ENCODE results near the gene PHETA1.

PHETA1 gene

GRCh38 chr12:111414711-111415252 lies 45.9 kb upstream of the PHETA1 start:
- Histone ChIP-seq H4K20me1 (ENCODE audit: insufficient read depth) (no peaks in the 10 kb centered on the region), H3K9ac (no peak overlapping the region), H3K79me2 (ENCODE audit: insufficient read depth, low read depth) (peaks cover 24% of the 10 kb centered on the region; the same call in 1 of the 2 replicates), H3K27me3 (ENCODE audit: insufficient read depth, low read depth) (no peaks in the 10 kb centered on the region), H2AFZ (ENCODE audit: low read depth) (no peak overlapping the region), H3K27ac (no peak overlapping the region), H3K4me2 (no peak overlapping the region), H3K36me3 (ENCODE audit: insufficient read depth) (no peaks in the 10 kb centered on the region), H3K4me1 (ENCODE audit: low read depth, poor library complexity, severe bottlenecking) (peaks cover 24% of the 10 kb centered on the region), H3K4me3 (IDR thresholded peaks at IDR 0.05; ENCODE audit: insufficient read depth, low read depth, low read length) (no peak overlapping the region)
- TF ChIP-seq CTCF (conservative IDR thresholded peaks at IDR 0.05; ENCODE audit: low read depth, low read length): no peak

DNA sequence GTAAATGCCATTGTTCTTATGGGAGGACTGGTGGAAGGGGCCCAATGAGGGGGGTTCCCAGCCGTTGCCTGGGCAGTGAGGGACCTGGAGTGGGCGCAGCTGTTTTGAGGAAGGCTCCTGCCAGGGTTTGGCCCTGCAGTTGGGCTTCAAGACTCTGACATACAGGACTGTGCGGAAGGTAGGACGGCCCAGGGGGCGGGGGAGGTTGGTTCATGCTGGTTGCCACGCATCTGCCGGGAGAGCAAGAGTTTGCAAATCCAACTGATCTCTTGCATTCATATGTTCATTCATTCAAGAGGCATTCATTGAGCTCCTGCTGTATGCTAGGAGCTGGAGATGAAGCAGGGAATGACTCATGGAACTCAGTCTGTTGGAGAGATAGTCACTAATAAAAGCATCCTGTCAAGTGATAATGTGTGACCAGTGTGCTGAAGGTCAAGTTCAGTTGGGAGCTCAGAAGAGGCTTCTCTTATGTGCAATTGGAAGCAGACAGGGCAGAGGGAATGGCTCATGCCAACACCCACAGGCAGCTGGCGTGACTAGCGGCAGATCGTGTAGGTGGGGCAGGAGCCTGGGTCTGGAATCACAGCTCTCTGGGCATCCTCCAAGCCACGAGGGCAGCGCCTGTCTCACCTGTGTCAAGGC lies 44.7 kb upstream of the PHETA1 start:
- Histone ChIP-seq H3K9ac (no peak overlapping the region), H3K36me3 (ENCODE audit: insufficient read depth) (no peaks in the 10 kb centered on the region), H3K4me3 (IDR thresholded peaks at IDR 0.05; ENCODE audit: insufficient read depth, low read depth, low read length) (no peak overlapping the region), H3K4me2 (no peak overlapping the region), H3K79me2 (ENCODE audit: insufficient read depth, low read depth) (peaks cover 36% of the 10 kb centered on the region), H3K4me1 (ENCODE audit: low read depth, poor library complexity, severe bottlenecking) (peaks cover 35% of the 10 kb centered on the region), H3K27me3 (ENCODE audit: insufficient read depth, low read depth) (no peaks in the 10 kb centered on the region), H3K27ac (no peak overlapping the region), H2AFZ (ENCODE audit: low read depth) (no peak overlapping the region), H4K20me1 (ENCODE audit: insufficient read depth) (no peaks in the 10 kb centered on the region)
- no peak for TF ChIP-seq CTCF (conservative IDR thresholded peaks at IDR 0.05; ENCODE audit: low read depth, low read length)

GRCh38 chr12:111412830-111413441 lies 44.0 kb upstream of the PHETA1 start:
- Histone ChIP-seq H3K27ac (no peak overlapping the region), H3K27me3 (ENCODE audit: insufficient read depth, low read depth) (no peaks in the 10 kb centered on the region), H3K79me2 (ENCODE audit: insufficient read depth, low read depth) (peaks cover 42% of the 10 kb centered on the region), H3K4me3 (IDR thresholded peaks at IDR 0.05; ENCODE audit: insufficient read depth, low read depth, low read length) (no peak overlapping the region), H4K20me1 (ENCODE audit: insufficient read depth) (no peaks in the 10 kb centered on the region), H3K36me3 (ENCODE audit: insufficient read depth) (no peaks in the 10 kb centered on the region), H3K9ac (no peak overlapping the region), H3K4me1 (ENCODE audit: low read depth, poor library complexity, severe bottlenecking) (peaks cover 41% of the 10 kb centered on the region), H2AFZ (ENCODE audit: low read depth) (no peak overlapping the region), H3K4me2 (no peak overlapping the region)
- no peak for TF ChIP-seq CTCF (conservative IDR thresholded peaks at IDR 0.05; ENCODE audit: low read depth, low read length)

- Histone ChIP-seq H2AFZ (ENCODE audit: low read depth) (no peak overlapping the region), H3K9ac (no peak overlapping the region), H3K4me1 (ENCODE audit: low read depth, poor library complexity, severe bottlenecking) (peaks cover 47% of the 10 kb centered on the region), H3K27me3 (ENCODE audit: insufficient read depth, low read depth) (no peaks in the 10 kb centered on the region), H3K4me2 (no peak overlapping the region), H3K36me3 (ENCODE audit: insufficient read depth) (no peaks in the 10 kb centered on the region), H3K4me3 (IDR thresholded peaks at IDR 0.05; ENCODE audit: insufficient read depth, low read depth, low read length) (no peak overlapping the region), H3K79me2 (ENCODE audit: insufficient read depth, low read depth) (peaks cover 50% of the 10 kb centered on the region), H3K27ac (no peak overlapping the region), H4K20me1 (ENCODE audit: insufficient read depth) (no peaks in the 10 kb centered on the region)
- TF ChIP-seq CTCF (conservative IDR thresholded peaks at IDR 0.05; ENCODE audit: low read depth, low read length): no peak
Measured at GRCh38 chr12:111412007-111412829, 43.3 kb upstream of the PHETA1 start.
